ENCODE measurements around the gene INHBB. TPM values are rescaled to one million over a fixed set of nuclear protein-coding genes. Genes with fewer than 3 reads are reported as not detected.
A peak's percentile ranks its signal among the peaks of the same experiment; 100 is the strongest.

INHBB gene
- polyA plus RNA-seq, 2 of the 4 experiments (the other 2 are of a cell fraction) = 7.2 to 25.3 TPM

DNA sequence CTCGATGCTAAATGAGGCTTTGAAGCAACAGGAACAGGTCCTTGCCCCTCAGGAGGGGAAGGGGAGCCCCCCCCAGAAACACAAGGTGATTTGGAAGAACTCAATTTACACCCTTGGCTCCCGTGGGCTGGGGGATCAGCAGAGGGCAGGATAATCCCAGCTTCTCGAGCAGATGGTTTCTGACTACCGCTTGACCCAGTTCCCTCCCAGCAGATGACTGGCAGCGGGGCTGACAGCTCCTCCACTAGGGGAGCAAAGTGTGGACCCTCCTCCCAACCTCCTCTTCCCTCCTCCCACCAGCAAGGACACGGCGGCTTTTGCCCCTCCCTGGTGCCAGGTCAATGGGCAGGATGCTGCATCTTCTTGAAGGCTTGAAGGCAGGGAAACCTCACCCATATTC, 3.5 kb upstream of the INHBB start:
- no peaks in the 10 kb centered on the region for H3K9me3 ChIP-seq
- CTCF ChIA-PET = interaction anchor here (0.7 to 6.4 kb wide), 36 partner anchors 8 to 753 kb away, joined by 3 to 182 read pairs (median 5); no protein-coding TSS in a partner anchor
- POLR2A ChIA-PET = no interaction called here
- peaks cover 15% of the 10 kb centered on the region for H3K4me1 ChIP-seq
- no peak overlapping the region for H3K4me2 ChIP-seq
- no peak for TF ChIP-seq CHD2 (IDR thresholded peaks at IDR 0.05; ENCODE audit: low read length, partially characterized antibody)
- no peak for TF ChIP-seq RAD21 (conservative IDR thresholded peaks at IDR 0.05 in 1 of 2, IDR thresholded peaks at IDR 0.05 in 1 of 2)
- TF ChIP-seq CBX2 (IDR thresholded peaks at IDR 0.05; ENCODE audit: borderline replicate concordance, low read depth) = no peak
- TF ChIP-seq NFE2L2 (conservative IDR thresholded peaks at IDR 0.05; ENCODE audit: low read length) = no peak
- TF ChIP-seq NPAS2 (CRISPR knock-in tag; IDR thresholded peaks at IDR 0.05; ENCODE audit: borderline replicate concordance) = no peak
- TF ChIP-seq MYC (IDR thresholded peaks at IDR 0.05; ENCODE audit: borderline replicate concordance, low read length) = no peak
- TF ChIP-seq SMC3 (IDR thresholded peaks at IDR 0.05) = no peak
- TF ChIP-seq, protein P1, sequence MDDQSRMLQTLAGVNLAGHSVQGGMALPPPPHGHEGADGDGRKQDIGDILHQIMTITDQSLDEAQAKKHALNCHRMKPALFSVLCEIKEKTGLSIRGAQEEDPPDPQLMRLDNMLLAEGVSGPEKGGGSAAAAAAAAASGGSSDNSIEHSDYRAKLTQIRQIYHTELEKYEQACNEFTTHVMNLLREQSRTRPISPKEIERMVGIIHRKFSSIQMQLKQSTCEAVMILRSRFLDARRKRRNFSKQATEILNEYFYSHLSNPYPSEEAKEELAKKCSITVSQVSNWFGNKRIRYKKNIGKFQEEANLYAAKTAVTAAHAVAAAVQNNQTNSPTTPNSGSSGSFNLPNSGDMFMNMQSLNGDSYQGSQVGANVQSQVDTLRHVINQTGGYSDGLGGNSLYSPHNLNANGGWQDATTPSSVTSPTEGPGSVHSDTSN (IDR thresholded peaks at IDR 0.05) = no peak
- no peak for TF ChIP-seq ZSCAN20 (CRISPR knock-in tag; IDR thresholded peaks at IDR 0.05)
- no peak for TF ChIP-seq RCOR1 (IDR thresholded peaks at IDR 0.05; ENCODE audit: low read depth, low read length)
- TF ChIP-seq FOSB (CRISPR knock-in tag; IDR thresholded peaks at IDR 0.05) = no peak
- TF ChIP-seq TFCP2L1 (CRISPR knock-in tag; IDR thresholded peaks at IDR 0.05) = no peak
- no peak for TF ChIP-seq POLR2AphosphoS2 (conservative IDR thresholded peaks at IDR 0.05; ENCODE audit: low read length)
- TF ChIP-seq, protein P2, sequence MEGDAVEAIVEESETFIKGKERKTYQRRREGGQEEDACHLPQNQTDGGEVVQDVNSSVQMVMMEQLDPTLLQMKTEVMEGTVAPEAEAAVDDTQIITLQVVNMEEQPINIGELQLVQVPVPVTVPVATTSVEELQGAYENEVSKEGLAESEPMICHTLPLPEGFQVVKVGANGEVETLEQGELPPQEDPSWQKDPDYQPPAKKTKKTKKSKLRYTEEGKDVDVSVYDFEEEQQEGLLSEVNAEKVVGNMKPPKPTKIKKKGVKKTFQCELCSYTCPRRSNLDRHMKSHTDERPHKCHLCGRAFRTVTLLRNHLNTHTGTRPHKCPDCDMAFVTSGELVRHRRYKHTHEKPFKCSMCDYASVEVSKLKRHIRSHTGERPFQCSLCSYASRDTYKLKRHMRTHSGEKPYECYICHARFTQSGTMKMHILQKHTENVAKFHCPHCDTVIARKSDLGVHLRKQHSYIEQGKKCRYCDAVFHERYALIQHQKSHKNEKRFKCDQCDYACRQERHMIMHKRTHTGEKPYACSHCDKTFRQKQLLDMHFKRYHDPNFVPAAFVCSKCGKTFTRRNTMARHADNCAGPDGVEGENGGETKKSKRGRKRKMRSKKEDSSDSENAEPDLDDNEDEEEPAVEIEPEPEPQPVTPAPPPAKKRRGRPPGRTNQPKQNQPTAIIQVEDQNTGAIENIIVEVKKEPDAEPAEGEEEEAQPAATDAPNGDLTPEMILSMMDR (IDR thresholded peaks at IDR 0.05) = no peak
- TF ChIP-seq KDM1A (IDR thresholded peaks at IDR 0.05; ENCODE audit: low read depth) = no peak
- TF ChIP-seq, protein P3, sequence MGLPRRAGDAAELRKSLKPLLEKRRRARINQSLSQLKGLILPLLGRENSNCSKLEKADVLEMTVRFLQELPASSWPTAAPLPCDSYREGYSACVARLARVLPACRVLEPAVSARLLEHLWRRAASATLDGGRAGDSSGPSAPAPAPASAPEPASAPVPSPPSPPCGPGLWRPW (IDR thresholded peaks at IDR 0.05) = no peak
- no peak for TF ChIP-seq CBX8 (IDR thresholded peaks at IDR 0.05)
- TF ChIP-seq EHMT2 (IDR thresholded peaks at IDR 0.05; ENCODE audit: low read depth) = no peak
- no peak for TF ChIP-seq JUN (IDR thresholded peaks at IDR 0.05)
- no peak for TF ChIP-seq ZC3H11A (IDR thresholded peaks at IDR 0.05)
- WGBS (ENCODE audit: missing lambda C conversion rate) = 66% methylated on average over 7 of the region's 7 CpGs
- no peak for ATAC-seq
- no peak overlapping the region for H3K4me3 ChIP-seq
- no peak for DNase-seq (ENCODE audit: low read depth in 1 of 2, low spot score in 1 of 2)
- FAIRE-seq = no peak
- no peak overlapping the region for H3K27ac ChIP-seq

DNA sequence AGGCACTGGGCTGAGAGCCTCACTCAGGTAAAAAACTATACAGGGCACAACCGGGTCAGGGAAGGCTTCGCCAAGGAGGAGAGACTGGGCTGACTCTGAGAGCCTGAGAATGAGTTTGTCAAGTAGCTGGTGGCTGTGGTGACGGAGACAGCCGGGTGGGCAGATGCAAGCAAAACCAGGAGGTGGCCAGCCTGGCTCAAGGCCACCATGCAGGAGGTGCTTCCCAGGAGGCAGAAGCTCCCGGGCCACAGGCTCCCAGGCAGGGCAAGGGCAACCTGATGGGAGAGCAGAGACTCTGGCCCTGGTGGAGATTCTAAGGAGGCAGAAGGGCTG, 2.9 kb upstream of the INHBB start:
- Histone ChIP-seq H3K9me3 (no peaks in the 10 kb centered on the region), H3K27ac (peak overlapping the region; percentile 51 to 83; a peak in 5 of 6 replicates), H3K4me2 (peak overlapping the region; percentile 94), H3K4me3 (no peak overlapping the region), H3K4me1 (peaks cover 22% of the 10 kb centered on the region)
- ATAC-seq (peak in 1 of 2 experiments; percentile 43; a peak in 4 of 6 replicates), FAIRE-seq (no peak), DNase-seq (ENCODE audit: low read depth in 1 of 2, low spot score in 1 of 2) (no peak)
- ChIA-PET POLR2A (interaction anchor here (0.8 to 1.1 kb wide), 2 partner anchors 120 to 210 kb away, joined by 3 to 4 read pairs; partner anchors contain the start of gene TMEM185B), CTCF (interaction anchor here (0.6 to 6.4 kb wide), 69 partner anchors 9 to 752 kb away, joined by 3 to 182 read pairs (median 5); no protein-coding TSS in a partner anchor)
- 36% methylated on average over 4 of the region's 5 CpGs for WGBS (ENCODE audit: missing lambda C conversion rate)
- no peak for TF ChIP-seq FOXS1 (CRISPR knock-in tag; IDR thresholded peaks at IDR 0.05)
- no peak for TF ChIP-seq MAZ (IDR thresholded peaks at IDR 0.05; ENCODE audit: borderline replicate concordance, low read depth, low read length)
- TF ChIP-seq, protein P4, sequence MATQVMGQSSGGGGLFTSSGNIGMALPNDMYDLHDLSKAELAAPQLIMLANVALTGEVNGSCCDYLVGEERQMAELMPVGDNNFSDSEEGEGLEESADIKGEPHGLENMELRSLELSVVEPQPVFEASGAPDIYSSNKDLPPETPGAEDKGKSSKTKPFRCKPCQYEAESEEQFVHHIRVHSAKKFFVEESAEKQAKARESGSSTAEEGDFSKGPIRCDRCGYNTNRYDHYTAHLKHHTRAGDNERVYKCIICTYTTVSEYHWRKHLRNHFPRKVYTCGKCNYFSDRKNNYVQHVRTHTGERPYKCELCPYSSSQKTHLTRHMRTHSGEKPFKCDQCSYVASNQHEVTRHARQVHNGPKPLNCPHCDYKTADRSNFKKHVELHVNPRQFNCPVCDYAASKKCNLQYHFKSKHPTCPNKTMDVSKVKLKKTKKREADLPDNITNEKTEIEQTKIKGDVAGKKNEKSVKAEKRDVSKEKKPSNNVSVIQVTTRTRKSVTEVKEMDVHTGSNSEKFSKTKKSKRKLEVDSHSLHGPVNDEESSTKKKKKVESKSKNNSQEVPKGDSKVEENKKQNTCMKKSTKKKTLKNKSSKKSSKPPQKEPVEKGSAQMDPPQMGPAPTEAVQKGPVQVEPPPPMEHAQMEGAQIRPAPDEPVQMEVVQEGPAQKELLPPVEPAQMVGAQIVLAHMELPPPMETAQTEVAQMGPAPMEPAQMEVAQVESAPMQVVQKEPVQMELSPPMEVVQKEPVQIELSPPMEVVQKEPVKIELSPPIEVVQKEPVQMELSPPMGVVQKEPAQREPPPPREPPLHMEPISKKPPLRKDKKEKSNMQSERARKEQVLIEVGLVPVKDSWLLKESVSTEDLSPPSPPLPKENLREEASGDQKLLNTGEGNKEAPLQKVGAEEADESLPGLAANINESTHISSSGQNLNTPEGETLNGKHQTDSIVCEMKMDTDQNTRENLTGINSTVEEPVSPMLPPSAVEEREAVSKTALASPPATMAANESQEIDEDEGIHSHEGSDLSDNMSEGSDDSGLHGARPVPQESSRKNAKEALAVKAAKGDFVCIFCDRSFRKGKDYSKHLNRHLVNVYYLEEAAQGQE (IDR thresholded peaks at IDR 0.05) = no peak
- no peak for TF ChIP-seq RARB (CRISPR knock-in tag; IDR thresholded peaks at IDR 0.05)
- TF ChIP-seq SREBF2 (IDR thresholded peaks at IDR 0.05) = no peak
- TF ChIP-seq CHD4 (IDR thresholded peaks at IDR 0.05; ENCODE audit: borderline replicate concordance) = no peak
- TF ChIP-seq NFE2L2 (conservative IDR thresholded peaks at IDR 0.05; ENCODE audit: low read length) = no peak
- no peak for TF ChIP-seq JUNB (IDR thresholded peaks at IDR 0.05)
- no peak for TF ChIP-seq MYC (IDR thresholded peaks at IDR 0.05; ENCODE audit: borderline replicate concordance, low read length)
- TF ChIP-seq HOXA7 (CRISPR knock-in tag; IDR thresholded peaks at IDR 0.05) = no peak
- TF ChIP-seq, protein P5, sequence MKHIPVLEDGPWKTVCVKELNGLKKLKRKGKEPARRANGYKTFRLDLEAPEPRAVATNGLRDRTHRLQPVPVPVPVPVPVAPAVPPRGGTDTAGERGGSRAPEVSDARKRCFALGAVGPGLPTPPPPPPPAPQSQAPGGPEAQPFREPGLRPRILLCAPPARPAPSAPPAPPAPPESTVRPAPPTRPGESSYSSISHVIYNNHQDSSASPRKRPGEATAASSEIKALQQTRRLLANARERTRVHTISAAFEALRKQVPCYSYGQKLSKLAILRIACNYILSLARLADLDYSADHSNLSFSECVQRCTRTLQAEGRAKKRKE (CRISPR knock-in tag; IDR thresholded peaks at IDR 0.05; ENCODE audit: low read depth) = no peak
- TF ChIP-seq KDM5A (IDR thresholded peaks at IDR 0.05) = no peak
